H1 (cell line): ENCODE measurements around the gene B3GALT4. TPM values are rescaled to one million over a fixed set of nuclear protein-coding genes. Genes with fewer than 3 reads are reported as not detected.

Experiments
- EGR1 ChIP-seq: IDR thresholded peaks from 2 replicates; pipeline ENCODE4 v1.6.1; 2011; ENCODE audit warnings: low read depth, low read length, borderline replicate concordance
- EZH2 ChIP-seq: fragments of 200-600 bp; sonication (generic); IDR thresholded peaks from 2 replicates; pipeline ENCODE4 v1.7.1; 2012; ENCODE audit warnings: low read depth, mild to moderate bottlenecking, moderate library complexity, low read length, inconsistent platforms; ENCODE audit not compliant: severe bottlenecking
- polyA plus RNA-seq, 7 experiments: library from polyadenylated mRNA; depleted of rRNA in 3 of 7; stranded (reverse) in 5 of 7; unstranded in 2 of 7; fragments of >200 nt in 5 of 7; fragments of 200-250 nt in 2 of 7; gene quantifications; 1 replicate in 5 of 7; 2 replicates in 1 of 7; 4 replicates in 1 of 7; pipeline versions ENCODE4 v1.2.1 to v1.2.3, GENCODE V29; 2011 to 2013; ENCODE audit warnings: missing spikeins in 2 of 7, mixed read lengths in 2 of 7
- total RNA-seq: library from RNA; stranded (reverse); fragmentation: NEBNext Ultra II Directional; extraction: Animal tissue kit (Norgen Biotek cat#: 25700); gene quantifications from 2 replicates; pipeline ENCODE4 v1.2.1, GENCODE V29; 2021
- TF ChIP-seq, protein P1 (sequence below): fragments of 300-600 bp; sonication (generic); IDR thresholded peaks from 2 replicates; pipeline ENCODE4 v1.7.1; 2012; ENCODE audit warnings: low read length, moderate library complexity, mild to moderate bottlenecking, inconsistent platforms; ENCODE audit not compliant: insufficient replicate concordance

Gene B3GALT4
- total and polyA plus RNA-seq, 2 of the 8 experiments (the other 6 are each of a cell fraction or from before 2014, with no cell fraction given): 2.2 to 3.0 TPM

DNA sequence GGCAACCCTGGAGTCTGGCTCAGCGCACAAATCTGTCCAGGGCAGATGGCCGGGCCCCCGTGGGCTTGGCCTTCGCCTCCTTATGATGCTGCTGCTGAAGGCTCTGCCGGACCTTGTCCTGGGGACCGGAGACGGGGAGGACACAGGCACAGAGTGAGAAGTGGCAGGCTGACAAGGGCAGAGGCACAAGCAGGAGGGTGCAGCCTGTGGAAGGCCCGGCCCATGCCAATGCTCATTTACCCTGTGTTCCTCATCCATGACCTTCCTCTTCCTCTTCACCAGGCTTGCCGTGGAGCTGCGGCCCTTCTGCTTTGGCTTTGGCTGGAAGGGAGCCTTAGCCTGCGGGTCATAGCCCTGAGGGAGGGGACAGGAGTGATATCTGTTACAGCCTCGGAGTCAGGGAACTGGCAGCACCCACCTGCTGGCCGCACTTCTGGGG lies 2.4 kb downstream of the B3GALT4 start (continued):
- TF ChIP-seq, protein P1, sequence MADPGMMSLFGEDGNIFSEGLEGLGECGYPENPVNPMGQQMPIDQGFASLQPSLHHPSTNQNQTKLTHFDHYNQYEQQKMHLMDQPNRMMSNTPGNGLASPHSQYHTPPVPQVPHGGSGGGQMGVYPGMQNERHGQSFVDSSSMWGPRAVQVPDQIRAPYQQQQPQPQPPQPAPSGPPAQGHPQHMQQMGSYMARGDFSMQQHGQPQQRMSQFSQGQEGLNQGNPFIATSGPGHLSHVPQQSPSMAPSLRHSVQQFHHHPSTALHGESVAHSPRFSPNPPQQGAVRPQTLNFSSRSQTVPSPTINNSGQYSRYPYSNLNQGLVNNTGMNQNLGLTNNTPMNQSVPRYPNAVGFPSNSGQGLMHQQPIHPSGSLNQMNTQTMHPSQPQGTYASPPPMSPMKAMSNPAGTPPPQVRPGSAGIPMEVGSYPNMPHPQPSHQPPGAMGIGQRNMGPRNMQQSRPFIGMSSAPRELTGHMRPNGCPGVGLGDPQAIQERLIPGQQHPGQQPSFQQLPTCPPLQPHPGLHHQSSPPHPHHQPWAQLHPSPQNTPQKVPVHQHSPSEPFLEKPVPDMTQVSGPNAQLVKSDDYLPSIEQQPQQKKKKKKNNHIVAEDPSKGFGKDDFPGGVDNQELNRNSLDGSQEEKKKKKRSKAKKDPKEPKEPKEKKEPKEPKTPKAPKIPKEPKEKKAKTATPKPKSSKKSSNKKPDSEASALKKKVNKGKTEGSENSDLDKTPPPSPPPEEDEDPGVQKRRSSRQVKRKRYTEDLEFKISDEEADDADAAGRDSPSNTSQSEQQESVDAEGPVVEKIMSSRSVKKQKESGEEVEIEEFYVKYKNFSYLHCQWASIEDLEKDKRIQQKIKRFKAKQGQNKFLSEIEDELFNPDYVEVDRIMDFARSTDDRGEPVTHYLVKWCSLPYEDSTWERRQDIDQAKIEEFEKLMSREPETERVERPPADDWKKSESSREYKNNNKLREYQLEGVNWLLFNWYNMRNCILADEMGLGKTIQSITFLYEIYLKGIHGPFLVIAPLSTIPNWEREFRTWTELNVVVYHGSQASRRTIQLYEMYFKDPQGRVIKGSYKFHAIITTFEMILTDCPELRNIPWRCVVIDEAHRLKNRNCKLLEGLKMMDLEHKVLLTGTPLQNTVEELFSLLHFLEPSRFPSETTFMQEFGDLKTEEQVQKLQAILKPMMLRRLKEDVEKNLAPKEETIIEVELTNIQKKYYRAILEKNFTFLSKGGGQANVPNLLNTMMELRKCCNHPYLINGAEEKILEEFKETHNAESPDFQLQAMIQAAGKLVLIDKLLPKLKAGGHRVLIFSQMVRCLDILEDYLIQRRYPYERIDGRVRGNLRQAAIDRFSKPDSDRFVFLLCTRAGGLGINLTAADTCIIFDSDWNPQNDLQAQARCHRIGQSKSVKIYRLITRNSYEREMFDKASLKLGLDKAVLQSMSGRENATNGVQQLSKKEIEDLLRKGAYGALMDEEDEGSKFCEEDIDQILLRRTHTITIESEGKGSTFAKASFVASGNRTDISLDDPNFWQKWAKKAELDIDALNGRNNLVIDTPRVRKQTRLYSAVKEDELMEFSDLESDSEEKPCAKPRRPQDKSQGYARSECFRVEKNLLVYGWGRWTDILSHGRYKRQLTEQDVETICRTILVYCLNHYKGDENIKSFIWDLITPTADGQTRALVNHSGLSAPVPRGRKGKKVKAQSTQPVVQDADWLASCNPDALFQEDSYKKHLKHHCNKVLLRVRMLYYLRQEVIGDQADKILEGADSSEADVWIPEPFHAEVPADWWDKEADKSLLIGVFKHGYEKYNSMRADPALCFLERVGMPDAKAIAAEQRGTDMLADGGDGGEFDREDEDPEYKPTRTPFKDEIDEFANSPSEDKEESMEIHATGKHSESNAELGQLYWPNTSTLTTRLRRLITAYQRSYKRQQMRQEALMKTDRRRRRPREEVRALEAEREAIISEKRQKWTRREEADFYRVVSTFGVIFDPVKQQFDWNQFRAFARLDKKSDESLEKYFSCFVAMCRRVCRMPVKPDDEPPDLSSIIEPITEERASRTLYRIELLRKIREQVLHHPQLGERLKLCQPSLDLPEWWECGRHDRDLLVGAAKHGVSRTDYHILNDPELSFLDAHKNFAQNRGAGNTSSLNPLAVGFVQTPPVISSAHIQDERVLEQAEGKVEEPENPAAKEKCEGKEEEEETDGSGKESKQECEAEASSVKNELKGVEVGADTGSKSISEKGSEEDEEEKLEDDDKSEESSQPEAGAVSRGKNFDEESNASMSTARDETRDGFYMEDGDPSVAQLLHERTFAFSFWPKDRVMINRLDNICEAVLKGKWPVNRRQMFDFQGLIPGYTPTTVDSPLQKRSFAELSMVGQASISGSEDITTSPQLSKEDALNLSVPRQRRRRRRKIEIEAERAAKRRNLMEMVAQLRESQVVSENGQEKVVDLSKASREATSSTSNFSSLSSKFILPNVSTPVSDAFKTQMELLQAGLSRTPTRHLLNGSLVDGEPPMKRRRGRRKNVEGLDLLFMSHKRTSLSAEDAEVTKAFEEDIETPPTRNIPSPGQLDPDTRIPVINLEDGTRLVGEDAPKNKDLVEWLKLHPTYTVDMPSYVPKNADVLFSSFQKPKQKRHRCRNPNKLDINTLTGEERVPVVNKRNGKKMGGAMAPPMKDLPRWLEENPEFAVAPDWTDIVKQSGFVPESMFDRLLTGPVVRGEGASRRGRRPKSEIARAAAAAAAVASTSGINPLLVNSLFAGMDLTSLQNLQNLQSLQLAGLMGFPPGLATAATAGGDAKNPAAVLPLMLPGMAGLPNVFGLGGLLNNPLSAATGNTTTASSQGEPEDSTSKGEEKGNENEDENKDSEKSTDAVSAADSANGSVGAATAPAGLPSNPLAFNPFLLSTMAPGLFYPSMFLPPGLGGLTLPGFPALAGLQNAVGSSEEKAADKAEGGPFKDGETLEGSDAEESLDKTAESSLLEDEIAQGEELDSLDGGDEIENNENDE: no peak
- no peak for TF ChIP-seq EZH2
- no peak for TF ChIP-seq EGR1
